LNCAP (cell line): ENCODE measurements around the gene CMBL.

Source experiments
- CTCF ChIP-seq: fragments of 450-650 bp; IDR thresholded peaks from 2 replicates; pipeline ENCODE4 v1.5.1; 2017; ENCODE audit warnings: mild to moderate bottlenecking

Gene CMBL

GRCh38 chr5:10319202-10319851, 11.6 kb upstream of the CMBL start:
- no peak for TF ChIP-seq CTCF

- no peak for TF ChIP-seq CTCF
Observed at GRCh38 chr5:10317825-10318682, 10.4 kb upstream of the CMBL start.

- no peak for TF ChIP-seq CTCF
Observed at GRCh38 chr5:10315824-10316509, 8.3 kb upstream of the CMBL start.

- TF ChIP-seq CTCF = no peak
Observed at GRCh38 chr5:10315201-10315600, 7.5 kb upstream of the CMBL start.

GRCh38 chr5:10311595-10312425, 4.1 kb upstream of the CMBL start:
- no peak for TF ChIP-seq CTCF

GRCh38 chr5:10310066-10310779, 2.5 kb upstream of the CMBL start:
- no peak for TF ChIP-seq CTCF
